DMS153 (cell line): ENCODE measurements around the gene CEP162.
A peak's percentile ranks its signal among the peaks of the same experiment; 100 is the strongest.
"Not testable (repeated sequence)": the region's sequence is repeated elsewhere in the genome, so short reads cannot be mapped to it uniquely, and the experiment has no call there.

Source experiments
- DNase-seq: peaks from one replicate; lab custom pipeline; 2025; lab: John Stamatoyannopoulos, UW

CEP162 gene

DNA sequence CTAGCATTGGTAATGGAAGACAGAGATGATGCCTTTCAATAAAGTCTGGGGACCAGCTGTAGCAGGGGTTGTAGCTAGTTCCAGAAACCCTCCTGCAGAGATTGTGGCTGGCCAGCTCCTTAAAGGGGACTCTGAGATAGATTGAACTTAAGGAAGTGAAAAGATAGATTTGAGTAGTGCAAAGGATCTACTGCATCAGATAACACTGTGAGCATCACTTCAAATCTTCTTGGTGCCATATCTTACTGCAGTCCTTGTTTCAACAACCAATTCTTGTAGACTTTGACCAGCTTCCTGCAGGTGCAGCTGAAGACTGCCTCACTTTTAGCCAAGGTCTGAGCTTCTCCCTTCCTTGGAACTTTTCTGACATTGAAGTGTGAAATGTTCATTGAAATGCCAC lies 14.8 kb upstream of the CEP162 start:
- DNase-seq = no peak

DNA sequence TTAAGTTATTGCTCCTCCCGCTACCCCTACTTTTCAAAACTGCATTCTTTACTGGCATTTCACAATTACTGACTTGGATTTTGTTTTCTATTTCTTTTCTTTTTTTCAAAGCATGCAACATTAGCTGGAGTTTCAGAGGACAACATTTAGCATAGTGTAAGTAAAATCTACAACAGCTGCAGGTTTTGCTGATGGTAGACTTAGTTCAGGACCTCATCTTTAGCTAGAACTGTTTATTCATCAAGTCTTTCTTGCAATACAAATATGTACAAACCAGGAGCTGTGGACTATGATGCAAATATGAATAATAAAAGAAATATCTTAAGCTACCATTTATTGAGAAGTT lies 728 bp upstream of the CEP162 start:
- no peak for DNase-seq

DNA sequence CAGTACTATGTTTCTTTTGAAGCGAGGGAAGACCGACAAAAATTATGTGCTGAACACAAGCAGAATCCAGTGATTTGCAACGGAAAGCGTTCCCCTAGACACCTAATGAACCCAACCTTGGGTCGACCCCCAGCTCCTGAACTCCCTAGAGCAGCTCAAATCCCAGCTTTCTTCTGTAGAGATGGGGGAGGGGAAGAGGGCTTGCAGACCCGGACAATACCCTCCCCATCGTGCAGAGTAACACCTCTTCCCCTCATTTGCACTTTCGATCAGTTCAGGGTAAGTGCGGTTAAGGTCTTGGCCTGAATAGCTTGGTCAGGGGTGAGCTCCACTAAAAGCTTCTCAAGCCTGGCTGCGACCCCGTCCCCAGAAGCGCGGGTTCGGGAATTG lies 404 bp downstream of the CEP162 start:
- no peak for DNase-seq

DNA sequence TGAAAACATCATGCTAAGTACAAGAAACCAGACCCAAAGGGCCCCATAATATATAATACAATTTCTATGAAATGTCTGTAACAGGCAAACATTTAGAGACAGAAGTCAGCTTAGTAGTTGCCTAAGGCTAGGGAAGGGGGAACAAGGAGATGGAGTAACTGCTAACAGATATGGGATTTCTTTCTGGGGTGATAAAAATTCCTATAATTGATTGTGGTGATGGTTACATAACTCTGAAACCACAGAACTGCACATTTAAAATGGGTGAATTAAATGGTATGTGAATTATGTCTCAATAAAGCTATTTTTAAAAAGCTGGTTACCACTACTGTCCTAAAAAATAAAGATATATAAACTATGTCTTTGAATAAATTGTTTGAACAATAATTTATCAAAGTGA lies 3.2 kb downstream of the CEP162 start:
- DNase-seq = no peak

DNA sequence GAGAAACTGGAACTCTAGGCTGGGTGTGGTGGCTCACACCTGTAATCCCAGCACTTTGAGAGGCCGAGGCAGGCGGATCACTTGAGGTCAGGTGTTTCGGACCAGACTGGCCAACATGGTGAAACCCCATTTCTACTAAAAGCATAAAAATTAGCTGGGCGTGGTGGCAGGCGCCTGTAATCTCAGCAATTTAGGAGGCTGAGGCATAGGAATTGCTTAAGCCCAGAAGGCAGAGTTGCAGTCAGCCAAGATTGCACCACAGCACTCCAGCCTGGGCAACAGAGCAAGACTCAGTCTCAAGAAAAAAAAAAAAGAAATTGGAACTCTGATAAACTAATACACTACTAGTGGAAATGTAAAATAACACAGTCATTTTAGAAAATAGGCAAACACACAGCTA lies 3.8 kb downstream of the CEP162 start:
- not testable (repeated sequence) for DNase-seq

DNA sequence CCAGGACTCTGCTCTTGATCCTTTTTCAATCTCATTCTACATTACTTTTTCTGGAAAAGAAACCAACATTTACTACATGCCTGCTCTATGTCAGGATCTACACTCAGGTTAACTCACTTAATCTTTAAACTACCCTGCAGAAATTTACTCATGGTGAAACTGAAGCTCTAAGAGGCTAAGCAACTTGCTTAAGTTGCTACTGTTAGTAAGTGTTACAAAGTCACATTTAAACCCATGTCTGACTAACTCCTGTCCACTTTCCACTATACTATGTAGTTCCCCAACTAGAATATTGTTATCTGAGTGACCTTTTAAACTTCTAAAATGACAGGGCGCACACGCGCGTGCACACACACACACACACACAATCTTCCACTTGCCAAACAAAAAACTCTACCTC lies 5.0 kb downstream of the CEP162 start:
- DNase-seq = no peak

DNA sequence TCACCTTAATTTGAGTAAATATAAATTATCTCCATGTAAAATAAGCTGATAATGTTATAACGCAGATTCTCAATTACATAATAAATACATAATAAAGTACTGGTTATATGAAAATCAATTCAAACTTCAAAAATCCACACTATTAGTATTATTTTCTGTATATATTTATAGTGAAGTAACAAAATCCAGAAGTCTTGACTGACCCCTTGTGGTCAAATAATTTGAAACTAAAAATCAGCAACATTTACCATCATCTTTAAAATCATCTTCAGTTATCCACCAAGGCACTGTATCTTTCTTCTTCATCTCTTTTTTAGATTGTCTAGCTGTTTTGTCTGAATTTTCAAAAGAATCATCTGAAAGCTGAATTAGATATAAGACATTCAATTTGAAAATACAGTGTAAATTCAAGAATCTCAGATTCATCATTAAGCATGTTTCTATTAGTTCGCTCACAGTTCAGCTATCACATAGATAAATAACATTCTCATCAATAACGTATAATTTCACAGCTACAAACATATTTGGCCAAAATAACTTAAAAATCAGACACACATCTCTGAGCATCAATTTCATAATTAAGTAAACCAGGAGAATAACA lies 6.5 kb downstream of the CEP162 start:
- peak; percentile 6 for DNase-seq

DNA sequence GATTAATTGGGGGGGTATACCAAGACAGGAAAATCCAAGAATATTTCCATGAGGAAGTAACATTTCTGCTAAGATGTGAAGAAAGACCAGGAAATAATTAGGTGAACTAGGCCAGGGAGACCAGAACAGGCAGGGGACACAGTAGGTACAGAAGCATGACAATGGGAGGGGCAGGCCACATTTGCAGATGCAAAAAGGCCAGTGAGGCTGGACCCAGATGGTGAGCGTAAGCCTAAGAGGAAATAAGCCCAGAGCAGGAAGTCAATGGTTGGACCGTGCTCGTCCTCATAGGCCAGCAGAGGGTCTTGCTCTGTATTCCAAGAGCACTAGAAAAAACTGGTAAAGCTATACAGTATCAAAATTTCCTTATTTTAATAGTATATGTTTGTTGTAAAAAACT lies 9.4 kb downstream of the CEP162 start:
- no peak for DNase-seq

DNA sequence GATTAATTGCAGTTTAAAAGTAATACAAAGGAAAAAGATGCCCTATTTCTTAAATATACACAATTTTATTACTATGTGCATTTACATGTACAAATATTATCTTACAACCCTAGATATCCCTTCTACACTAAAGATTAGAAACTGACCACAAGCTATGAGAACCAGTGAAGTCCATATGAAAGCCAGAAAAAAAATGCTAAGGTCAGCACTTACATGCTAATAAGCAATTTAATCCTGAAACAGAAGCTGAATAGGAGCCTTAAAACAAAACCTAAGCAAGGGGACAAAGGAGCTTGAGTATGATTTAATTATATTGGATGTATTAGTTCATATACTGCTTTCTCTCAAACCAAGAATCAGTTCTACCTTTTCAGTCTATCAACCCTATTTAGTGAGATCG lies 14.2 kb downstream of the CEP162 start:
- no peak for DNase-seq

DNA sequence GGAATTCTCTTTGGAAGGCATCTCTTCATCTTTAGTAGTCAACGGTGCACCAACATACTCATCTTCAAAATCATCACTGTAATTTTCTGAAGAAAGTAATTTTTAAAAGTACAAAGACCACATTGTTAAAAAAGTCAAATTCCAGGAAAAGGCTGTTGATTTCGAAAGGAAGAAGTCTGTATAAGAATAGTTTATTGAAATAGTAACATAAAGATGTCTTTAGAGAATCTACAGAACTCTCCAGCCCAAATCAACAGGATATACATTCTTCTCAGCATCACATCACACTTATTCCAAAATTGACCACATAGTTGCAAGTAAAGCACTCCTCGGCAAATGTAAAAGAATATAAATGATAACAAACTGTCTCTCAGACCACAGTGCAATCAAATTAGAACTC lies 23.4 kb downstream of the CEP162 start:
- DNase-seq = no peak

DNA sequence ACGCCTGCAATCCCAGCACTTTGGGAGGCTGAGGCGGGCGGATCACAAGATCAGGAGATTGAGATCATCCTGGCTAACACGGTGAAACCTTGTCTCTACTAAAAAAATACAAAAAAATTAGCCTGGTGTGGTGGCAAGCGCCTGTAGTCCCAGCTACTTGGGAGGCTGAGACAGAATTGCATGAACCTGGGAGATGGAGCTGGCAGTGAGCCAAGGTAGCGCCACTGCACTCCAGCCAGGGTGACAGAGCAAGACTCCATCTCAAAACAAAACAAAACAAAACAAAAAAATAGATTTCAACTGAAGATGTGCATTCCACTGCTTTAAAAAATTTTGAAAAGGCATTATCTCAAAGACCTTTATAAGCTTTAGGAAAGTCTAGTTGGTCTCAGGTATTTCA lies 27.5 kb downstream of the CEP162 start:
- not testable (repeated sequence) for DNase-seq

DNA sequence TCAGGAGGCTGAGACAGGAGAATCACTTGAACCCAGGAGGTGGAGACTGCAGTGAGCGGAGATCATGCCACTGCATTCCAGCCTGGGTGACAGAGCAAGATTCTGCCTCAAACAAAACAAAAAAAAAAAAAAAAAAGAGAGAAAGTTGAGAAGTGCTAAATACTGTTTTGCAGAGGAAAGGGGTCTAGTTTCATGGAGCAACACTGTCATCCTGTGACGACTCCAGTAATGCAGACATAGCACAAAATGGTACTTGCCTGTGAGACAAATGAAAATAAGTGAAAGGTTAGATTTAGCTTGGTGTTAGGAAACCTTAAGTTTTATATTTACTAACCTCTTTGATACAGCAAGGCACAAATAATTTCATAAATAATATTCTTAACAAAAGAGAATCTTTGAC lies 29.7 kb downstream of the CEP162 start:
- DNase-seq = no peak

DNA sequence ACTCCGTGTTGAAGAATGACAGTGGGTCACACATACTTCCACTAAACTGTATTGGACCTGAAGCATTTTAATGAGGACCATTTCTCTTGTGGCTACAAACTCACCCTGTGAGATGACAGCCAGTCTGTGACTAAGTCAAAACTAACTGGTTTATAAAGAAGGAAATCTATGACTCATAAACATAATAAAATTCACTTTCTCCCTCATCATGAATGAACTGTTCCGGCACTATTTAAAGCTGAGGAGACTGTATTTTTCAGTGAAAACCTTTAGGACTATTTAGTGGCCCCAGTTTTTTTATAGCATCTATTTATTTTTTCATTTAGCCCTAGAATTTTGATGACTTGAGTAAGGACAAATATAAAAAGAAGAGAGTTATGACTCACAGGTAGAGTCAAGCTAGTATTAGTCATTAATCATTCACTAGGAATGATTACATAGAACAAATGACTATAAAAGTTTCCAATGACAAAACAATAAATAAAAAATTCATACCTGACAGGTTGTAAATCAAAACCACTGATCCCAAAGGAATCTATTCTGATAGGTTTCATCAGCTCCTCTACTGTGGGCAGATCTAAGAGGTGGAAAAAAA lies 34.2 kb downstream of the CEP162 start:
- DNase-seq = no peak

DNA sequence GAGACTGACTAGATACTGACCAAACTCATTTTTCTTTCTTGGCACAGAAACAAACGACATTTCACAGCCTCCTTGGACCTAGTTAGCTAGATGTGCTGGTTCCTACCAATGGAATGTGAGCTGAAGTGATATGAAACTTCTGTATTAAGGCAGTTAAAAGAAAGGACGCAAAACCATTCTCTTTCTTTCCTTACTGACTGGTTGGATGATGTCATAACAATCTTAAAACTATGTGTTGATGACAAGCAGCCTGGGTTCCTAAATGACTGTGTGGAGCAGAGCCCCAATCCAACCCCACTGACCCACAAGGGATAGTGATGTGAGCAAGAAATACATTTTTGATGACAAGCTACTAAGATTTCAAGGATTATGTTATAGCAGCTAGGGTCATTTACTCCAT lies 35.6 kb downstream of the CEP162 start:
- DNase-seq = no peak

DNA sequence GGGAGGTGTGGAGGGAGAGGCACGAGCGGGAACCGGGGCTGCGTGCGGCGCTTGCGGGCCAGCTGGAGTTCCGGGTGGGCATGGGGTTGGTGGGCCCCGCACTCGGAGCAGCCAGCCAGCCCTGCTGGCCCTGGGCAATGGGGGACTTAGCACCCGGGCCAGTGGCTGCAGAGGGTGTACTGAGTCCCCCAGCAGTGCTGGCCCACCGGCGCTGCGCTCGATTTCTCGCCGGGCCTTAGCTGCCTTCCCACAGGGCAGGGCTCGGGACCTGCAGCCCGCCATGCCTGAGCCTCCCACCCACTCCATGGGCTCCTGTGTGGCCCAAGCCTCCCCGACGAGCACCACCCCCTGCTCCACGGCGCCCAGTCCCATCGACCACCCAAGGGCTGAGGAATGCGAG lies 38.1 kb downstream of the CEP162 start:
- not testable (repeated sequence) for DNase-seq

DNA sequence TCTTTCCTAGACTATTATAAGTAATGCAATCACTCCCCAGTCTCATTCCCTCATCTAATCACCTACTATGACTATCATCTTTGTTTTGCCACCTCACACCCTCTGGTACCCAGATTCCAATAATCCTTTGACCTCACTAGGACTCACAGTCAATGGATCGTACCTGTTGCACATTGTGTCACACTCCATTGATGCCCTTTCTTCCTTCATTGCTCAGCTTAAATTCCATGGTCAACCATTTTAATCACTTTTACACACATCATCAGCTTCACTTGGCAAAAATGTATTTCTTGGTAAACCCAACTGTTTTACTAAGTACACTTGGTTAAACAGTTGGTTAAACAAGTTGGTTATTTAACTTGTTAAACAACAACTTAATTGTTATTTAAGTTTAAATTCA lies 44.0 kb downstream of the CEP162 start:
- DNase-seq = no peak

DNA sequence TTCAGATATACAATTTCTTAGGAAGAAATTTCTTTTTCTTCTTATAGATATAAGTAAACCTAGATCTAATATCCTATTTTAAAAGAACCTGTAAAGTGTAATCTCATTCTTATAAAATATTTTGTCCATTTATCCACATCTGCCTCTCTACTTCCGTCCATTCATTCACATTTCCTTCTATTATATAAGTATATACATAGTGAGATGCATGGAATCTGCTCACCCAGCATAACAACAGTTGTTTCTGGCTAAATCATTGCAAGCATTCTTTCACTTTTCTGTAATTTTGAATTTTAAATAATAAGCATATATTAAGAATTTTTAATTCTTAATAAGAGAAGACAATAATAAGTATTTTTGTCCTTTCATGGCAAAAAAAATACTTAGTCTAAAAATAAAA lies 45.4 kb downstream of the CEP162 start:
- DNase-seq = no peak

DNA sequence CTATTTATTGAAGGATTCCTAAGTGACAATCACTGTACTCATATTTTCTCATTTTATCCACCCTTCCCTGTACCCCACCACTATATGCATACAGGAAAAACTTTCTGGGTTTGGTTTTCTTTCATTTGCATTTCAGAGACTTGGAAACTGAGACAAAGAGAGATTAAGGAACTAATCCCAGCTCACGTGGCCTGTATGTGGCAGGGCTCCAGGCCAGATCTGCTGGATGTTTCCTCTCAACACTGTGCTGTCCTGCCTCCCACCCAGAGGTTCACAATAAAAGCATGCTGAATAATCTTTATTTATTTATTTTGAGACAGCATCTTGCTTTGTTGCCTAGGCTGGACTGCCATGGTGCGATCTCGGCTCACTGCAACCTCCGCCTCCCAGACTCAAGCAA lies 50.2 kb downstream of the CEP162 start:
- DNase-seq = no peak

DNA sequence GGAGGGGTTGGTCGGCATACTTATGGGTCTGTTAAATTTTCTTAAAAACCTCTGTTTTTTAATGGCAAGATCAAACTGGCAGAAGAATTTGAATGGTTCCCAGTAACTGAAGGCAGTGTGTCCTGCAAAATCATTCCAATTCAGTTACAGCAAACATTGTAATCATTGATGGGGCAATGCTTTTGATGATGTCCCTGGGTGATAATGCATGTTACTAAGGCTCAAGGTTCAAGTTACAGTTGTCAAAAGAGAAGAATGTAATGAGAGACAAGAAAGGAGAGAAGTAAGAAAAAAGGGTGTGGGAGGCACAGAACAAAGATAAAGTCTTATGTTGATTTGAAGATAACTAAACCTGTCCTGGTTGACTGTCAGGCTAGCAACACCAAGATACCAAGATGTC lies 54.9 kb downstream of the CEP162 start:
- DNase-seq = no peak

DNA sequence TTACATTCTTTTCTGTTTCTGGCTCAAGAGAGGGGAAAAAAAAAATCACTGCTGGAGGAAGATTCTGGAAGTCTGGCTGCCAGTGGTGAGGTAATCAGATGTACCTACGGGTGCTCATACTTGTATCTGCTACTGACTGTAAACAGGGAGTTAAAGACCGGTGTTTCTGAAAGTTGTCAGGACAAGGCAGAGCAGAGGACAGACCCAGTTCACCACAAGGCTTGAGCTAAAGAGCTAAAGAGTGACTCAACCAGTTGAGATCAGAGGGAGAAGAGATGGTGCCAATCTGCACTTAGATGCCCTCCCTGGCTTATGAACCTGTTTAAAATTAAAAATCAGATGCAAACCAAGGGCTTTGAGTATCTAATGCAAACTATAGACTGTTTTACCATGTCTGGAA lies 55.4 kb downstream of the CEP162 start:
- DNase-seq = no peak

DNA sequence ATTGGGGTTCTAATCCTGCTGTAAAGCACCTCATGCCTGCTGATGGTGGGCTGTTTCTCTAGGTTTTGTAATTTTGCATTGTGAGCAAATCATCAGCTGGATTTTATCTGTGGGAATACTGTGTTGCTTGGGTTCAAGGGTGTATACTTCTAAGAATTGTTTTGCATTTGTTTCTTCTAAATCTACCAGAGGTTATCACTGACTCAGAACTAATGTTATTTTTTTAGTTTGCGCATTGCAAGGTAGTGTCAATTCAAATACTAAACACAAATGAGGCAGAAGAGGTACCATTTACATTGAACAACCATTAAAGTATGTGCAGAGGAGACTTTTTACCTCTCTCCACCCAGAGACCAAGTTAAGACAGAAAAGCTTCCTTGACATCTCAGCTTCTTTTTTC lies 60.0 kb downstream of the CEP162 start:
- no peak for DNase-seq

DNA sequence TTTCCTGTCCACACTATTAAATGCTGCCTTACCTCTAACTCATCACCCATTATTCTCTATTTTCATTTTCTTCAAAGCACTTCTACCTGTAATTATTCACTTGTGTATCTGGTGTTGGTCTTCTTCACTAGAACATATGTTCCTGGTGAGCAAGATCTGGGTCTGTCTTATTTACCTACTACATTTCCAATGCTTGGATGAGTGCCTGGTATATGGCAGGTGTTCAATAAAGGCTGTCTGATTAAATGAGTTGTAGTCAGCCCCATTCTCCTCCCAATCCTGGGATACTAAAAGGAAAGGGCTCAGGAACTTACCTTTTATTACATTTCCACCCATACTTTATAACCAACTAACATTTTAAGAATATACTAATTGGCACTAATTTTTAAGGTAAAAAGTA lies 61.0 kb downstream of the CEP162 start:
- peak; percentile 32 for DNase-seq

DNA sequence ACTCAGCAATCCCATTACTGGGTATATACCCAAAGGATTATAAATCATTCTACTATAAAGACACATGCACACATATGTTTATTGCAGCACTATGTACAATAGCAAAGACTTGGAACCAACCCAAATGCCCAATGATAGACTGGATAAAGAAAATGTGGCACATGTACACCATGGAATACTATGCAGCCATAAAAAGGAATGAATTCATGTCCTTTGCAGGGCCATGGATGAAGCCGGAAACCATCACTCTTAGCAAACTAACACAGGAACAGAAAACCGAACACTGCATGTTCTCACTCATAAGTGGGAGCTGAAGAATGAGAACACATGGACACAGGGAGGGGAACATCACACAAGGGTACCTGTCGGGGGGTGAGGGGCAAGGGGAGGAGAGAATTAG lies 63.1 kb downstream of the CEP162 start:
- not testable (repeated sequence) for DNase-seq

DNA sequence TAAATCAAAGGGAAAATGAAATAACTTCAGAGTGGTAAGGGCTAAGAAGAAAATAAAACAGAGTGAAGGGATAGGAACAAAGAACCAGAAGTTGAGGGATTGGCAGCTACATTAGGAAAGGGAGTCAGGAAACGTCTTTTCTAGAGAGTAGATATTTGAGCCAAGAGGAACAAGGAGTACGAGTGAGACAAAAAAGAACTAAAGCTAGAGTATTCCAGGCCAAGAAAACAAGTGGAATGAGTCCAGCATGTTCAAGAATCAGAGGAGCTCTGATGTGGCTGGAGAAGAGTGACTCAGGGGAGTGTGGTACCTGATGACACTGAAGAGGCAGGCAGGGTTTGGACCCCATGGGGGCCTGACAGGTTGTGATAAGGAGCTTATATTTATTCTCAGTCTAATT lies 66.3 kb downstream of the CEP162 start:
- DNase-seq = no peak

DNA sequence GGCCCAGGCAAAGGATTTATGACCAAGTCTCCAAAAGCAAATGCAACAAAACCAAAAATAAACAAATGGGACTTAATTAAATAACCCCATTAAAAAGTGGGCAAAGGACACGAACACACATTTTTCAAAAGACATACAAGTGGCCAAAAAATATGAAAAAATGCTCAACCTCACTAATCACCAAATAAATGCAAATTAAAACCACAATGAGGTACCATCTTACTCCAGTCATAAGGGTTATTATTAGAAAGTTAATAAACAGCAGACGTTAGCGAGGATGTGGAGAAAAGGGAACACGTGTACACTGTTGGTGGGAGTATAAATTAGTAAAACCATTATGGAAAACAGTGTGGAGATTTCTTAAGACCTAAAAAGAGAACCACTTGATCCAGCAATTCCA lies 71.1 kb downstream of the CEP162 start:
- DNase-seq = no peak
